Measurements from ENCODE around the gene RNU6-8.
A peak's percentile ranks its signal among the peaks of the same experiment; 100 is the strongest.

The RNU6-8 gene

GRCh38 chr14:32202998-32203882 lies at the start of gene RNU6-8:
Gene RNU6-8 (minus strand): TSS chr14:32203269.
- peak; percentile 85 to 86 for ATAC-seq

DNA sequence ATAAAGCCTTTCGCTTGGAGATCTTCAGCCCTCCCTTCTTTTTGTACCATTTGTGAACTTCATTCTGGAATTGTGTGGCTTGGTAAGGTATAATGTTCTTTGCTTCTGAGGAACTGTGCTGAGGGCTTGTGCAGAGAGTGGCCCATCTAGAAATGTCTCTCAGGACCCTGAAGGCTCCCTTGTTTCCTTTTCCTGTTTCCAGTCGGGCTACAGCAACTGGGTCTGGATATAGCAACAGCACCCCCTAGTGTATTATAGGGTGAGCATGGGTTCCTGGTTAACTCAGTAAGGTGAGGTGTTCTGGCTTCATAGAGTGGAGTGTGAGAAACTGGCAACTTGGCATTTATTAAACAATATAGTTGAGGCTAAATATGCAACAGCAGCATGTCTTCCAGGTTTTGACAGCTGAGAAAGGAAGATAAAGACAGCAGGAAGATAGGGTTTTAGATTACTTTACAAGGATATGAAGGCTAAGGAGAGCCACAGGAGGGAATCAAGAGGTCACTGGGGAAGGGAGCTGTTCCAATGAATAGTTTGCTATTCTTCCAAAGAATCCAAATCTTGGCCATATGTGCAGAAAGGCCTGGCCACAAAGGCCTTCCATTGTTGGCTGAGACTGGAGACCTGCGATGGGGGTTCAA lies 49.1 kb upstream of the RNU6-8 start:
- peak; percentile 86 to 88 for ATAC-seq

GRCh38 chr14:32251530-32251929 lies 48.5 kb upstream of the RNU6-8 start:
- no peak for ATAC-seq

DNA sequence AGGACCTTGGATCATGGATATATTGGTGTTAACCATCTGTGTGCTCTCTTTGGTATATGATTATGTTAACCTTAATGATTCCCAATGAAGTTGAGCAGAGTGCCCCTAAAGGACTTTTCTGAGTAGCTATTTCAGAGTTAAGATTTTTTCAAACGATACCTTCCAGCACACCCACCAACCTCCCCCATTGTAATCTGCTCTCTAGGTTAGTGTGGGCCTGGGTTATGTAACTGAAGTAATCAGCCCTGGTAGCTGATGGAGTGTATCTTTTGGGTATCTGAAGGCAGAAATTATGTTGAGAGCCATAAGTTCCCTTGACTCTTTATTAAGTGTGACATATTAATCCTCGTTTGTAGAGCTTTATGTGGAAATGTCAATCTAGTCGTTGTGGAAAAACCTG lies 47.6 kb upstream of the RNU6-8 start:
- ATAC-seq: no peak

DNA sequence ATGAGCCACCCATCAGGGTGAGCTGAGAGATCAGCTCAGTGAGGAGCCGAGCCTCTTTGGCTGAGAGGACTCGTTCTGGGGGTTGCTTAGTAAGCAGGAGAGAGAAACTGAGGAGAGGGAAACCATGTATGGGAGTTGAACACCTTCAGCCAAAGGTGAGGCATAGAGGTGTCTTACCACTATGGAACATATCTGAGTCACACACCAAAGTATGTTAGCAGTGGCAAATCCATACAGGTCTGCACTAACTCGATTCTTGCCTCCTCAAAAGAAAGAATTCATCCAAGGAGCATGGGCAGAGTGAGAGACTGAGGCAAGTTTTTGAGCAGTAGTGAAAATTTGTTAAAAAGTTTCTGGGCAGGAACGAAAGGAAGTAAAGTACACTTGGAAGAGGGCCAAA lies 46.7 kb upstream of the RNU6-8 start:
- ATAC-seq: no peak

DNA sequence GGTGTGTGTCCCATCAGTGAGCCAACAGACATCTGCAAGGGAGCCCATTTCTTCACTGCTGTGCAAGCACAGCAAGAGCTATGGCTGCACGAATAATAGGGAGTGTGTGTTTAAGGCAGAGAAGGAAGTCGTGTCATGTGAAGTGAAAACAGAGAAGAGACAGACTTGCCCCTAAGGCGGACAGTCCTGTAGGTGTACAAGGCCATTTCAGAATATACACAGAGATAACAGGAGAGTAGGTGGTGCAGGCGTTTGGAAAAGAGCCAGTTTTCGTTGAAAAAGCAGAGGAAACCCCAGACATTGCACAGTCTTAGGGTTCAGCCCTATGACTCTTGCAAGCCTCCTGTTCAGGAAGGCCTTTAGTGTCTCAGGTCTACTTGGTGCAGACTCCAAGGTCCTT lies 46.3 kb upstream of the RNU6-8 start:
- ATAC-seq: no peak

DNA sequence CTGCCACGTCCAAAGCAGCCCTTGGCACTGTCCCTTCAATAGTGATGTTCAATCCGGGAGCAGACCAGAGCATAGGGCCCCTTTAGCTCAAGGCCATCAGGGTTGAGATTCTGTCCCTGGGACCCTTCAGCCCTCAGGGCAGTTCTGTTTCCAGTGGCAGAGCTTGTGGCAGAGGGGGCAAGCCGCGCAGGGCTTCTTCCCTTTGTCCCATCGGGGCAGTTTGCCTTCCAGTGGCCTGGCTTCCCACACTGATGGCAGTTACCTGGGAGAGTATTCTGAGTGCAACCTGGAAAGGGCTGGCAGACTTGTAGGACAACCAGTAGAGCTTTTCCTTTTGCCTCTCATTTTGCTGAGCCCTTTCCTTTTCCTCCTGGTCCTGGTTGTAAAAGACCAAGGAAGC lies 43.7 kb upstream of the RNU6-8 start:
- no peak for ATAC-seq

DNA sequence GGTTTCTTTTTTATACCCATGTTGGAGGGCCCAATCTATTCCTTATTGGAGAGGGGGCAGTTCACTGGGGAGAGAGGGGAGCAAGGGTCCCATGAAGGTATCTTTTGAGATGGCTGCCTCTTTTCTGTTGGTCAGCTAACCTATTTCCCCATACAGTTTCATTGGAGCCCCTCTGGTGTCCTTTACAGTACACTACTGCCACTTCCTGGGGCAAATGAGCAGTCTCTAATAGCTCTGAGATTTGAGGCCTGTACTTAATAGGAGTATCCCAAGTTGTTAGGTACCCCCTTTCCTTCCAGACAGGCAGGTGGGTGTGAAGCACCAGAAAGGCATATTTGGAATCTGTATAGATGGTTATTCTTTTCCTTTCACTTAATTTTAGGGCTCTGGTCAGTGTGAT lies 41.3 kb upstream of the RNU6-8 start:
- ATAC-seq: no peak

- no peak for ATAC-seq
Measured at GRCh38 chr14:32233260-32233659, 30.2 kb upstream of the RNU6-8 start.

- no peak for ATAC-seq
Measured at GRCh38 chr14:32232481-32232880, 29.4 kb upstream of the RNU6-8 start.

DNA sequence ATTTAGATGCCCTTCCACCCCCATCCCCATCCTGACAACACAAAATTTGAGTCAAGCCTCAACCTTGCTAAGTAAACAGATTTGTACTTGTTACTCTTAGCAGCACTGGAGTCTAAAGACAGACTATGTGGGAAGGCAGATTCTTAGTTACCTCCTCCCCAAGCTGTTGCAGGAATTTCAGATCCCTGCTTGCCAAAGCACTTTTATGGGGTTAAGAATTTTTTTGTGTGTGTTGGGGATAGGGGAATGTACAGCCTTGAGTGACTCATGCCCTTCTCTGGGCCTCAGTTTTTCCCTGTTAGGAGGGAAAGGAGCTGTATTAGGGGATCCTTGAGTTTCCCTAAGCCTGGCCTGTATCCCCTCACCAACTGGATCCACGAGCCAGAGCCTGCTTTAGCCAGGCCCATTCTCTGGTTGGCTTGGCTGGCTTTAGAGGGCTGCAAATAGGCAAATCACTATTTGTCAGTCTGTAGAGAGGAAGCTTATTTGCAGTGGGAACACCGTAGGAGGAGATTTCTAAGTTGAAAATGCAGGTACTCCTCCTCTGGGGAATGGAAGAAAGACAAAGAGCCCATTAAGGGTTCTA lies 27.7 kb upstream of the RNU6-8 start:
- no peak for ATAC-seq

GRCh38 chr14:32230181-32230580 lies 27.1 kb upstream of the RNU6-8 start:
- no peak for ATAC-seq

GRCh38 chr14:32226056-32226455 lies 23.0 kb upstream of the RNU6-8 start:
- no peak for ATAC-seq

- no peak for ATAC-seq
Measured at GRCh38 chr14:32225378-32225920, 22.4 kb upstream of the RNU6-8 start.

DNA sequence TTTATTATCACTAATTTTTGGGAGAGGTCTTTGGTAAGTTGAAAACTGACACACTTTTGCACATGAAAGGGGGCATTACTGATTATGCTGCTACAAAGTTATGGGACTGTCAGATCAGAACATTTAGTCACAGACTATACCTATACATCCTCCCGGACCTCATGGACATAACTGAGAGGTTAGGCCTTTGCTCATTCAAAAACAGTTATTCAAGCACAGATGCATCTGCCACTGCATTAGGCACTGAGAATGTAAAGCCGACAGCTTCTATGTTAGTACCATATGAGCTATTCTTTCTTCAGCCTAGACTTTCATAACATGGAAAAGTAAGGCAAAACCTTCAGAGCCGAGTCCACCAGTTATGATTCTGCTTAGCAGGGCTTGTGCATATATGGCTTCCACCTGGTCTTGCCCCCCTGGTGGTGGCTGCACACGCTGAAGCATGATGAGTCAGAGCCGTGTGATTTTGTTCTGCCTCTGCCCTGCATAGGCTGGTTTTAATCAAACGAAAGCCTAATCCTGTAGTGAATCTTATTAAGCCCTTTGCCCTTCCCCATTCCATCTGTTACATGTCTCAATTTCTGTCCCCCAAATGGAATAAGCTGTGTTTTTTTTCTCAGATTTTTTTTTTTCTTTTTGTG lies 21.8 kb upstream of the RNU6-8 start:
- peak; percentile 56 to 61 for ATAC-seq

GRCh38 chr14:32217301-32217700 lies 14.2 kb upstream of the RNU6-8 start:
- ATAC-seq: no peak

- ATAC-seq: no peak
Measured at GRCh38 chr14:32212833-32213232, 9.8 kb upstream of the RNU6-8 start.

DNA sequence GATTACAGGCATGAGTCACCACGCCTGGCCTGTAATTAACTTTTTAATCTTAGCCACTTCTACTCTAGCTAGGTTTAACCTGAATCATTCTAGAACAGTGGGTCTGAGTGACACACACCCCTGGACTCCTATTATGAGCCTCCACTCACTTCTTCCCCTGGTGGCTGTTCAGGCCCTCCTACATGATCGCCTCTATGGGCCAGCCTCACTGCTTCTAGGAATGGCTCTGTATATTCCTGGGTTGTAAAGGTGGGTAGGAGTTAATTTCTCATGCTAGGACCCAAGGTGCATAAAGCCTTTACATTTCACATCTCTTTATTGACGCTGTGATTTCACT lies 8.0 kb upstream of the RNU6-8 start:
- ATAC-seq: no peak

- no peak for ATAC-seq
Measured at GRCh38 chr14:32209471-32209870, 6.4 kb upstream of the RNU6-8 start.

DNA sequence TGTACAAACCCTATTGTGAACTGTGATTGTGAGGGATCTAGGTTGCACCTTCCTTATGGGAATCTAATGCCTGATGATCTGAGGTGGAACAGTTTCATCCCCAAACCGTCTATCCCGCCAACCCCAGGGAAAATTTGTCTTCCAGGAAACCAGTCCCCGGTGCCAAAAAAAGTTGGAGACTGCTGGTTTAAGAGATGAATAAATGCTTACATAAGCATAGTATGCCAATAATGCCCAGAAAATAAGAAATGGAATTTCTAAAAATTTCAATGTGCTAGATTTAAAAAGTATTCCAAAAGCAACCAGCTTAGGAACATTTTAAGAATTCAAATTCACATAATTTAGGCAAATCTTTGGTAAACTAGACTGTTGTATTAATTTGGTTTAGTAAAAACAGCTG lies 5.4 kb upstream of the RNU6-8 start:
- no peak for ATAC-seq

- ATAC-seq: no peak
Measured at GRCh38 chr14:32206552-32206951, 3.5 kb upstream of the RNU6-8 start.

DNA sequence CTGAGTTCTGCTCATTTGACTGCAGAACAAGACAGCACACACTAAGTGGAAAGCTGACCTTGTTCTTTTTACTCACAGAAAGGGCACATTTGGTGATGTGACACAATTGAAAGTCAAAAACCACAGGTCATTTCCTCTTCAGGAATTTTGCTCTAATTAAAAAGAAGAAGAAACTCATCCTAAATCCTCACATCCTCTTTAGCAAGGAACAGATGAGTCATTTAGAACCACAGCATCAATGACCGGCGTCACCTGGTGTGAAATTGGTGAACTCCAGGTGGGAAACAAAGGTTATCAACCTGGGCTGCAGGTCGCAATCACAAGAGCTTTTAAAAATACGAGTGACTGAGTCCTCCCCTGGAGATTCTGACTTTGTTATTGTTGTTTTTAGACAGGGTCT lies 2.9 kb upstream of the RNU6-8 start:
- no peak for ATAC-seq

DNA sequence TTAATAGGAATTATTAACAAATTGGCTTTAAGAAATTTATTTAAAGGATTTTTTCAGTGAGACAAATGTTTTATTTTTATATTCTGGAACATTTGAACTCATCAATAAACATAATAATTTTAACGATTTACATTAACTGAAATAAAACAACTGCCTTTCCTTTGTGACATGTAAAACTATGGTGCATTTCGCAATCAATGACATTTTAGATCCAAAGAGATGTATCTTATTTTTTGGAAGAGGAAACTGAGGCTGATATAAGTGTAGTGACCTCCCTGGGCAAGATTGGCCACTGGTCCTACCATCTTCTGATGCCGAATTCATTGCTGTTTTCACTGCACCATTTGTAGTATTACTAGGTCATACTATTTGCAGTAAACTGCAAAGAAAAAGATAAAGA lies 2.5 kb upstream of the RNU6-8 start:
- no peak for ATAC-seq
